H9 (cell line): ENCODE results near the gene LGR5. TPM values are rescaled to one million over a fixed set of nuclear protein-coding genes. Genes with fewer than 3 reads are reported as not detected.

Source experiments
- DNase-seq: peaks from one replicate; pipeline ENCODE4 v3.0.0-alpha.2; 2017
- H2AFZ ChIP-seq: one replicate; pipeline ENCODE4 v1.6.1; 2013; ENCODE audit warnings: mild to moderate bottlenecking, low read length, control low read depth, moderate library complexity
- H2AK5ac ChIP-seq: 2 replicates; pipeline ENCODE4 v1.6.1; 2013; ENCODE audit warnings: low read length, control low read depth, mixed read lengths; ENCODE audit not compliant: insufficient read length
- H2BK120ac ChIP-seq: one replicate; pipeline ENCODE4 v1.6.1; 2013; ENCODE audit warnings: low read depth, mild to moderate bottlenecking, low read length, control low read depth, inconsistent platforms; ENCODE audit not compliant: poor library complexity, severe bottlenecking
- H2BK12ac ChIP-seq: 2 replicates; pipeline ENCODE4 v1.6.1; 2013; ENCODE audit warnings: low read length, control low read depth, mixed read lengths, low read depth; ENCODE audit not compliant: insufficient read length
- H2BK15ac ChIP-seq: 2 replicates; pipeline ENCODE4 v1.6.1; 2013; ENCODE audit warnings: low read depth, low read length, control low read depth
- H2BK20ac ChIP-seq: one replicate; pipeline ENCODE4 v1.6.1; 2013; ENCODE audit warnings: low read depth, mild to moderate bottlenecking, low read length, control low read depth, inconsistent platforms; ENCODE audit not compliant: poor library complexity, severe bottlenecking
- H2BK5ac ChIP-seq: 2 replicates; pipeline ENCODE4 v1.6.1; 2013; ENCODE audit warnings: low read length, control low read depth, mixed read lengths; ENCODE audit not compliant: insufficient read length
- H3K14ac ChIP-seq: 2 replicates; pipeline ENCODE4 v1.6.1; 2013; ENCODE audit warnings: low read length, control low read depth; ENCODE audit not compliant: insufficient read depth
- H3K18ac ChIP-seq: 2 replicates; pipeline ENCODE4 v1.6.1; 2013; ENCODE audit warnings: low read depth, mild to moderate bottlenecking, mixed read lengths, low read length, control low read depth; ENCODE audit not compliant: insufficient read length
- H3K23ac ChIP-seq: 2 replicates; pipeline ENCODE4 v1.6.1; 2013; ENCODE audit warnings: low read length, control low read depth, mixed read lengths, low read depth; ENCODE audit not compliant: insufficient read length
- H3K23me2 ChIP-seq: 2 replicates; pipeline ENCODE4 v1.6.1; 2013; ENCODE audit warnings: low read depth, mild to moderate bottlenecking, mixed read lengths, low read length, control low read depth; ENCODE audit not compliant: insufficient read length, poor library complexity, severe bottlenecking
- H3K27ac ChIP-seq: 2 replicates; pipeline ENCODE4 v1.5.1; 2013; ENCODE audit warnings: low read length, control low read depth, mixed read lengths, low read depth; ENCODE audit not compliant: insufficient read length
- H3K27me3 ChIP-seq: 2 replicates; pipeline ENCODE4 v1.6.1; 2013; ENCODE audit warnings: low read length, control low read depth, inconsistent platforms; ENCODE audit not compliant: insufficient read depth
- H3K4ac ChIP-seq: 2 replicates; pipeline ENCODE4 v1.6.1; 2013; ENCODE audit warnings: low read depth, mild to moderate bottlenecking, control low read depth, inconsistent platforms, low read length, moderate library complexity
- H3K4me1 ChIP-seq: 2 replicates; pipeline ENCODE4 v1.6.1; 2013; ENCODE audit warnings: low read length, control low read depth, inconsistent platforms; ENCODE audit not compliant: insufficient read depth
- H3K4me2 ChIP-seq: 2 replicates; pipeline ENCODE4 v1.6.1; 2013; ENCODE audit warnings: low read length, control low read depth, mixed read lengths; ENCODE audit not compliant: insufficient read length, insufficient read depth
- H3K56ac ChIP-seq: 2 replicates; pipeline ENCODE4 v1.6.1; 2013; ENCODE audit warnings: low read depth, mild to moderate bottlenecking, mixed read lengths, low read length, control low read depth; ENCODE audit not compliant: insufficient read length
- H3K79me1 ChIP-seq: 2 replicates; pipeline ENCODE4 v1.6.1; 2013; ENCODE audit warnings: low read depth, mild to moderate bottlenecking, moderate library complexity, low read length, control low read depth, inconsistent platforms; ENCODE audit not compliant: insufficient read depth, poor library complexity, severe bottlenecking
- H3K79me2 ChIP-seq: 2 replicates; pipeline ENCODE4 v1.6.1; 2013; ENCODE audit warnings: low read length, control low read depth, inconsistent platforms; ENCODE audit not compliant: insufficient read depth
- H3K9ac ChIP-seq: 2 replicates; pipeline ENCODE4 v1.6.1; 2013; ENCODE audit warnings: low read length, control low read depth, mixed read lengths; ENCODE audit not compliant: insufficient read length; ENCODE audit errors: extremely low read depth
- H3K9me3 ChIP-seq: one replicate; pipeline ENCODE4 v1.6.1; 2013; ENCODE audit warnings: low read depth, low read length, inconsistent platforms; ENCODE audit not compliant: control insufficient read depth
- H3T11ph ChIP-seq: one replicate; pipeline ENCODE4 v1.6.1; 2013; ENCODE audit warnings: mild to moderate bottlenecking, low read length, control low read depth, inconsistent platforms
- H4K20me1 ChIP-seq: one replicate; pipeline ENCODE4 v1.6.1; 2013; ENCODE audit not compliant: control insufficient read depth, insufficient read length, insufficient read depth
- H4K5ac ChIP-seq: 2 replicates; pipeline ENCODE4 v1.6.1; 2013; ENCODE audit warnings: low read depth, mild to moderate bottlenecking, mixed read lengths, low read length, control low read depth; ENCODE audit not compliant: insufficient read length
- H4K8ac ChIP-seq: replicated peaks from 2 replicates; pipeline ENCODE4 v1.6.1; 2013; ENCODE audit warnings: low read length, control low read depth, mixed read lengths, low read depth; ENCODE audit not compliant: insufficient read length
- H4K91ac ChIP-seq: 2 replicates; pipeline ENCODE4 v1.6.1; 2013; ENCODE audit warnings: low read depth, mild to moderate bottlenecking, moderate library complexity, mixed read lengths, low read length, control low read depth; ENCODE audit not compliant: insufficient read length
- H3K27ac Mint-ChIP-seq, 3 experiments: 2 replicates in 2 of 3; 3 replicates in 1 of 3; pipeline ENCODE4 v1.8.0; 2020 to 2021; ENCODE audit warnings: mixed read lengths in 3 of 3, mild to moderate bottlenecking in 1 of 3, moderate library complexity in 1 of 3
- H3K27me3 Mint-ChIP-seq: 2 replicates; pipeline ENCODE4 v1.8.0; 2021; ENCODE audit warnings: low read depth, mild to moderate bottlenecking, moderate library complexity, mixed read lengths
- H3K36me3 Mint-ChIP-seq, 3 experiments: 2 replicates in 2 of 3; 3 replicates in 1 of 3; pipeline ENCODE4 v1.8.0; 2020 to 2021; ENCODE audit warnings: low read depth in 3 of 3, mixed read lengths in 3 of 3; ENCODE audit not compliant: insufficient read depth in 1 of 3
- H3K4me1 Mint-ChIP-seq, 2 experiments: 2 replicates each; pipeline ENCODE4 v1.8.0; 2020; ENCODE audit warnings: mixed read lengths in 2 of 2
- H3K4me3 Mint-ChIP-seq, 2 experiments: 2 replicates in 1 of 2; 3 replicates in 1 of 2; pipeline ENCODE4 v1.8.0; 2020 to 2021; ENCODE audit warnings: mild to moderate bottlenecking in 2 of 2, mixed read lengths in 2 of 2, moderate library complexity in 1 of 2
- H3K9me3 Mint-ChIP-seq, 2 experiments: 2 replicates in 1 of 2; 3 replicates in 1 of 2; pipeline ENCODE4 v1.8.0; 2020; ENCODE audit warnings: mild to moderate bottlenecking in 2 of 2, mixed read lengths in 2 of 2, moderate library complexity in 1 of 2
- CTCF ChIP-seq: fragments of 200-600 bp; sonication (generic); conservative IDR thresholded peaks from 3 replicates; pipeline ENCODE4 v1.8.0; 2021; ENCODE audit warnings: antibody characterized with exemption, mild to moderate bottlenecking
- WGBS: extraction: QIAGEN DNeasy Blood & Tissue Kit; methylation state at CpG from one replicate; pipeline ENCODE4 v1.1.7; 2013; ENCODE audit warnings: missing lambda C conversion rate, low lambda C conversion rate, mixed read lengths; ENCODE audit not compliant: insufficient read length; ENCODE audit errors: extremely low coverage; 5-methylcytosine and 5-hydroxymethylcytosine counted together
- total RNA-seq: library from RNA; stranded (reverse); gene quantifications from 2 replicates; pipeline ENCODE4 v1.2.1, GENCODE V29; 2021

The LGR5 gene
- total RNA-seq, 1 experiment from 2014 or later, result 0.09 TPM

- H3K23me2 ChIP-seq, result no peaks in the 10 kb centered on the region
- no peak overlapping the region for H4K91ac ChIP-seq
- H4K5ac ChIP-seq, result no peak overlapping the region
- Mint-ChIP-seq H3K36me3 (no peaks in the 10 kb centered on the region), H3K4me1 (no peaks in the 10 kb centered on the region), H3K9me3 (no peaks in the 10 kb centered on the region), H3K27me3 (no peaks in the 10 kb centered on the region), H3K4me3 (no peak overlapping the region), H3K27ac (no peak overlapping the region)
- H3K56ac ChIP-seq, result no peak overlapping the region
- no peaks in the 10 kb centered on the region for H3K9me3 ChIP-seq
- H3K18ac ChIP-seq, result no peak overlapping the region
- no peak overlapping the region for H3T11ph ChIP-seq
- no peak for DNase-seq
- H3K23ac ChIP-seq, result no peak overlapping the region
- no peak overlapping the region for H2BK120ac ChIP-seq
- H3K4ac ChIP-seq, result no peak overlapping the region
- no peak overlapping the region for H2AK5ac ChIP-seq
- H2BK15ac ChIP-seq, result no peak overlapping the region
- WGBS, result no CpG with 5 or more reads among the region's 2 CpGs
- H3K14ac ChIP-seq, result no peak overlapping the region
- no peak overlapping the region for H3K4me2 ChIP-seq
- no peaks in the 10 kb centered on the region for H3K4me1 ChIP-seq
- H3K27me3 ChIP-seq, result no peaks in the 10 kb centered on the region
- no peaks in the 10 kb centered on the region for H4K20me1 ChIP-seq
- H2AFZ ChIP-seq, result no peak overlapping the region
- no peak overlapping the region for H4K8ac ChIP-seq
- H2BK5ac ChIP-seq, result no peak overlapping the region
- H3K79me2 ChIP-seq, result no peaks in the 10 kb centered on the region
- H3K79me1 ChIP-seq, result no peaks in the 10 kb centered on the region
- no peak overlapping the region for H2BK20ac ChIP-seq
- no peak overlapping the region for H3K9ac ChIP-seq
- TF ChIP-seq CTCF, result no peak
- no peak overlapping the region for H2BK12ac ChIP-seq
- no peak overlapping the region for H3K27ac ChIP-seq
Measured at GRCh38 chr12:71533703-71534102, 94.1 kb downstream of the LGR5 start.
